ENCODE measurements around the gene FBLIM1.
"Not testable (repeated sequence)": the region's sequence is repeated elsewhere in the genome, so short reads cannot be mapped to it uniquely, and the experiment has no call there.

The FBLIM1 gene

GRCh38 chr1:15807121-15807520 is 48.5 kb downstream of the FBLIM1 start:
- in situ Hi-C loops (cut with HindIII; ENCODE audit: low sequenced_read_pairs): no loop called here

DNA sequence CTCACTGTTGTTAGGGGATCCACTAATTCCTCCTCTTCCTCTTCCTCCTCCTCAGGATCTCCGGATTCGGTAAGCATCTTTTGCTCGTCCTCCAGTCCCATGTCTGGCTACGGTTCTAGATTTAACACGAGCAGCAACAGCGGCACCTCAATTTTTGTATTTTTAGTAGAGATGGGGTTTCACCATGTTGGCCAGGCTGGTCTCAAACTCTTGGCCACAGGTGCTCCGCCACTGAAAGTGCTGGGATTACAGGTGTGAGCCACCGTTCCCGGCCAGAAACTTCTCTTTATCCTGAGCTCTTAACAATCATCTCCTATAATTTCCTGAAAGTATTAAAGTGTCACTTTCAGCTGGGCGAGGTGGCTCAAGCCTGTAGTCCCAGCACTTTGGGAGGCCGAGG is 49.0 kb downstream of the FBLIM1 start, which contains the start of gene UQCRHL:
UQCRHL (minus strand) TSS at position 101 of the 400 bp plus-strand sequence; CDS start at position 101, 0 bp downstream.
- in situ Hi-C loops (cut with HindIII; ENCODE audit: low sequenced_read_pairs): not testable (repeated sequence)

DNA sequence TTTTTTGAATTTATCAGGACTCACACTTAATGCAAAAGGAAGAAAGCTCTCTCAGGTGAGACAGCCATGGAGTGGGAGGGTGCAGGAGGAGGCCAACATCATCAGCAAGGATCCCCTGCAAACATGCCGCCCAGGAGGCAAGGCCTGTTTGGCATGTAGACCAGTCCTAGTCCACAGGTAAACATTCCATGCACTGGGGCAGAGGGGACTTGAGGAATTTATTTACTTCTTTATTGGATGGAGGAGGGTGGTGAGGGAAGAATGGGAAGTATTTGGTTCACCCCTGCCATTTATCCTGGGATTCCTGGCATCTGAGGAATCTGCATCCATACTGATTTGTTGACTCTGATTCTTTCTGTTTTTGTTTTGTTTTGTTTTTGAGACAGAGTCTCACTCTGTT is 50.4 kb downstream of the FBLIM1 start:
- in situ Hi-C loops (cut with HindIII; ENCODE audit: low sequenced_read_pairs): no loop called here

- in situ Hi-C loops (cut with HindIII; ENCODE audit: low sequenced_read_pairs): no loop called here
Measured at GRCh38 chr1:15810073-15810472, 51.5 kb downstream of the FBLIM1 start.

DNA sequence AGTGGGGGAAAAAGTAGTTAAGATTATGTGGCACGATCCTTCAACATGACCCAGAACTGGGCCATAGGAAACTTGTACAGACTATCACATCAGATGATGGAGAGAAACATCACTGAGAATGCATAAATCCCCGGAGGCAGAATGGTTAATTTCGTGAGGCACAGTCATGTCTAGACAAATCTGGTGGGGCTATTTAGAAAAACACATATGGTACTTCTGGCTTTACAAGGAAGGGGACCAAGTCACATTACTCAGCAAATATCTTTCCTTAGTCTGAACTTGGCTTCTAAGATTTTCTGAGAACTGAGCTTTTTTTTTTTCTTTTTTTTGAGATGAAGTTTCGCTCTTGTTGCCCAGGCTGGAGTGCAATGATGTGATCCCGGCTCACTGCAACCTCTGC is 58.1 kb downstream of the FBLIM1 start:
- in situ Hi-C loops (cut with HindIII; ENCODE audit: low sequenced_read_pairs): no loop called here

DNA sequence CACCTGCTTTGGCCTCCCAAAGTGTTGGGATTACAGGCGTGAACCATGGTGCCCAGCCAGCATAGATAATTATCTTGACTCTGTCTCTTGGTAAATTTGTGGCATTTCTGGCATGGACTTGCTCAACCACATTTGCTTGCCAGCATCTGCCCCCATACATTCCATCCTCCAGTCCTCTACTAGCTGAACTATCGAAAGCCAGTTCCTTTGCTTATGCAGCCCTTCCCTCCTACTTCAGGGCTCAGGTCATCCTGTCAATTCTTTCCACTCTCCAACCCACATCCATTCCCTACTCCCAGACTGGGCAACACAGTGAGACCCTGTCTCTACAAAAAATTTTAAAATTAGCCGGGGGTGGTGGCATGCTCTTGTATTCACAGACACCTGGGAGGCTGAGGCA is 61.9 kb downstream of the FBLIM1 start:
- in situ Hi-C loops (cut with HindIII; ENCODE audit: low sequenced_read_pairs): no loop called here

- in situ Hi-C loops (cut with HindIII; ENCODE audit: low sequenced_read_pairs): no loop called here
Measured at GRCh38 chr1:15825800-15826199, 67.2 kb downstream of the FBLIM1 start.

- in situ Hi-C loops (cut with HindIII; ENCODE audit: low sequenced_read_pairs): no loop called here
Measured at GRCh38 chr1:15826810-15827507, 68.4 kb downstream of the FBLIM1 start.

GRCh38 chr1:15827567-15827966 is 69.0 kb downstream of the FBLIM1 start:
- in situ Hi-C loops (cut with HindIII; ENCODE audit: low sequenced_read_pairs): not testable (repeated sequence)

GRCh38 chr1:15828931-15829330 is 70.3 kb downstream of the FBLIM1 start:
- in situ Hi-C loops (cut with HindIII; ENCODE audit: low sequenced_read_pairs): not testable (repeated sequence)

DNA sequence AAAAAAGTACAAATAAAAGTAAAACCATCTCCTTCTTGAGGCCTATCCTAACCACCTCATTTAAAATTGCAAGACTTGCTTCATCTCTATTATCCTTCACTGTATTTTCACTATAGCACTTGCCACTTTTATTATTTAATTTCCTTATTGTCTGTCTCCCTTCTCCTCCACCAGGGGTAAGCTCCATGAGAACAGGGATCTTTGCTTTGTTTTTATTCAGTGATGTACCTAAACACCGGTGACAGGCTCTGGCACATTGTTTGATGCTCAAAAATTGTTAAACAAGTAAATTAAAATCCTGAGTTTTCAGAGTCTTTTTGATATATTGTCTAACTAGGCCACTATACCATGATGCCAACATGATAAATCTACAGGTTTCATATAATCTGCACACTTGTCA is 71.7 kb downstream of the FBLIM1 start:
- in situ Hi-C loops (cut with HindIII; ENCODE audit: low sequenced_read_pairs): no loop called here

- in situ Hi-C loops (cut with HindIII; ENCODE audit: low sequenced_read_pairs): no loop called here
Measured at GRCh38 chr1:15833069-15833679, 74.6 kb downstream of the FBLIM1 start.

DNA sequence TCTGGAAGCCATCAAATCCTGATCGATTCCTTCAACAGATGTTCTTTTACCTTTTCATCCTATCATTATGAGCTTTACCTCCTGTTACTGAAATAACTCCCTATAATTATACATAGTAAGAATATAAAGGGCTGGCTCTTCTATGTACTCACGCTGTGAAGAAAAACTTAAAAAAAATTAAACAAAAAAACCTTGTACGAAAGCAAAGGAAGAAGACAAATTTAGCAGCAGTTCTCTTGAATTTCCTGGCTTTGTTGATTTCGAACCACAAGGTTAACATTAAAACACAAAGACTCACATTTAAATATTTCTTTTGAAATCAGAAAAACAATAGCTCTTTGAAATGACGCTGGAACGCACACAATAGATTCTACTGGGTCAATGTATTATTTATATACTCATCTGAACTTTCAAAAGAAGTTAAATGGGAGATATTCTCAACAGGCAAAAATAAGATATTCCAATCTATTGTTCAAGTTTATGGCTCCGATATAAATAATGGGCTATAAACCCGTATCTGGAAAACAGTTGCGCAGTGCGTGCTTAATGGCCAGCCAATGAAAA is 75.3 kb downstream of the FBLIM1 start:
- in situ Hi-C loops (cut with HindIII; ENCODE audit: low sequenced_read_pairs): no loop called here

DNA sequence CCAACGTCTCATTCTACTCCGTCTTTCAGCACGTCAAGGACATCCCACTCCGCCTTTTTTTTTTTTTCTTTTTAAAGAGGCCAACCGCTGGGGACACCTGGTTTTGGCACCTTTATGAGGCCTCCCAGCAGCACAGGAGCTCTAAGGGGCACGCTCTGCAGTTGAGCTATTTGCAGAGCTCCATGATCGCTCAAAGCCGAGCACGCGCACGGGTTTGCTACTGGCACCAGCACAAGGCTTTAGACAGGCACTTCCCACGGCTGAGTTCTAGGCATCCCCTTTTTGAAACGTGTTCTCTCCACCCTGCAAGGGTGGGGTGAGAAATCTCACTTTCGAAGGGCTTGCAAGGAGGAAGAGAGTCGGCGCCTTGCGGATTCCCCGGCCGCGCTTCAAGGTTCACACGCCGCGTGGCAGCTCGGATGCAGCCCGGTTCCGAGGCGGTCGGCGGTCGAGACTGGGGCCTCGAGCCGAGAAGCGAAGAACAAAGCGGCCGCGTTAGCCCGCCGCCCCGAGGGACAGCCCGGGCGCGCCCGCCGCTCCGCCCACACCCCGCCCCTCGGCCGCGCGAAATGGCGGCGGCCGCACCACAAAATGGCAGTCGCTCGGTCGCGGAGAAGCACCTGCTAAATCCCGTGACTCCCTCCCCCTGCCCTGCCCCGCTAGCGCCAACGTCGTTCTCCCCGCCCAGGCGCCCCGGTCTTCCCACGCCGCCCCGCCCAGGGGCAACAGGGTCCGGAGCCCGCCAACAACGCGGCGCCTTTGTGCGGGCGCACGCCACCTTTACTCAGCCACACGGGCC is 76.0 kb downstream of the FBLIM1 start:
- in situ Hi-C loops (cut with HindIII; ENCODE audit: low sequenced_read_pairs): no loop called here

DNA sequence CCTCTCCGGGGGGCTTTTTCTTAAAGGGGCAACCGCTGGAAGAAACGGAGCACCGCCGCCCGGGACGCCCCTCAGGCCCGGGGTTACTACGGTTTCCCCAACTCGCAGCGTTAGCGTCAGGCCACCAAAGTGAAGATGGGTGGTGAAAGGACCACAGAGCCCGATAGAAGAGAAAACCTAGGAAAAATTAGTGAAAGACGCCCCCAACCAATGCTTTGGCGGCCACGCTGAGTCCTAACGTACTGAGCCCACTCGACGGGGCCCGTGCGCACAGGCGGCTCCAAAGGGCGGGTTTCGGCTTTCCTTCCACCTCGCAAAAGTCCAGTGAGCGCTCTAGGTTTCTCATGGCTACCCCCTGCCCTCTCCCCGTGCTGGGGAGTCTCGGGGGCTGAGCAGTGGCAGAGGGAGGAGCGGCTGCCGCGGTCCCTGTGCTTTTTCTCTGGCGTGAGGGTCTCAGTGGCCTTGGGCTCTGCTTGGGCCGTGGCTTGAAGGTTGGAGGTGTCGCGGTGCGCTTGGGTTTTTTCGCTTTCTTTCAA is 76.7 kb downstream of the FBLIM1 start:
- in situ Hi-C loops (cut with HindIII; ENCODE audit: low sequenced_read_pairs): no loop called here

DNA sequence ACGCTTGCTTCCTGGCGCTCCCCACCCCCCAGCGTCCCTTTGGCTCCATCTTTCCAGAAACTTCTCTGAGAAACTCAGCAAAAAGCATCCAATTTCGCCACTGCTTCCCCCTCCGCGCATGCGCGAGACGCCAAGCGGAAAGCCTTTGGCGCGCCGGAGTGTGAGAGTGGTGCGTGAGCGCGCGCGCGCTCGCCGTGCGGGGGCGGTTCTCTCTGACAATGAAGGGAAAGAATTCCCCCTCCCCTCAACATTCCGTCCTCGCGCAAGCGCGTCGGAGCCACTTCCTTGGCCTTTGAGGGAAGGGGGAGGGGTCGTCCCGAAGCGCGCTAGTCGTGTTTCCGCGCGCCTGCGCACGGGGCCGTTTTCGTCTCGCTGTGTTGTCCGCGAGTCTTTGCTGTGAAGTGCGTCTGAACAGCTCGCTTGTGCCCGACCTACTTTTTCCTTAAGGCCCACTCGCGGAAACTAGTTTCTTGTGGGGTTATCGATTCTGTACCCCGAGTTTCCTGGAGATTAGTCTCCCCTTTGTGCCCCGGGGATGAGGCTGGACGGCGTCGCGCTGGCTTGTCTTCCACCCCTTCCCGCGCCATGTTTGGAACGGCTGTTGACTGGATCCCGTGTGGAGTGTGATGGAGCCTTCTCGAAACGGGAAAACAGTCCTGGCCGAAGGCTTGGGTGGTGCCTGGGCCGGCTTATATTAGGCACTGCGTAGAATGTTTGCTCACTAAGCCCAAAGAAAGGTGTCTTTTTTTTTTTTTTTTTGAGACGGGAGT is 77.3 kb downstream of the FBLIM1 start:
- in situ Hi-C loops (cut with HindIII; ENCODE audit: low sequenced_read_pairs): no loop called here
